Thyroid gland (tissue), 4 donors: ENCODE measurements around the gene GANC. TPM values are rescaled to one million over a fixed set of nuclear protein-coding genes. Genes with fewer than 3 reads are reported as not detected.

ENCODE experiments used
- DNase-seq, 2 donors: peaks; one replicate each; pipeline ENCODE4 v3.0.0-alpha.2; 2019
- H3K27ac ChIP-seq, 3 donors: fragments of 200-600 bp; sonication (generic); 1 replicate in 2 of 3; 2 replicates in 1 of 3; pipeline ENCODE4 v1.5.1; 2016 to 2019; ENCODE audit warnings: mild to moderate bottlenecking in 1 of 3, moderate library complexity in 1 of 3
- H3K27me3 ChIP-seq: fragments of 200-600 bp; sonication (generic); one replicate; pipeline ENCODE4 v1.5.1; 2019
- H3K36me3 ChIP-seq, 2 donors: fragments of 200-600 bp; sonication (generic); one replicate each; pipeline ENCODE4 v1.5.1; 2016 to 2019
- H3K4me1 ChIP-seq, 2 donors: fragments of 200-600 bp; sonication (generic); one replicate each; pipeline ENCODE4 v1.5.1; 2017 to 2019
- H3K4me3 ChIP-seq, 3 donors: fragments of 200-600 bp; sonication (generic); replicated peaks in 1 of 3; 1 replicate in 2 of 3; 2 replicates in 1 of 3; pipeline ENCODE4 v1.5.1; 2016; ENCODE audit warnings: mild to moderate bottlenecking in 1 of 3
- H3K9me3 ChIP-seq: fragments of 200-600 bp; sonication (generic); one replicate; pipeline ENCODE4 v1.5.1; 2017
- CTCF ChIP-seq, 6 experiments: fragments of 200-600 bp in 3 of 6; fragments of 450-650 bp in 3 of 6; sonication (generic) in 3 of 6; IDR thresholded peaks; one replicate each; pipeline ENCODE4 v1.5.1; 2016 to 2019; ENCODE audit warnings: antibody characterized with exemption in 6 of 6, mild to moderate bottlenecking in 2 of 6, inconsistent platforms in 1 of 6, moderate library complexity in 1 of 6
- POLR2A ChIP-seq, 2 donors: fragments of 450-650 bp; IDR thresholded peaks; one replicate each; pipeline ENCODE4 v1.6.1; 2017; ENCODE audit warnings: antibody characterized with exemption in 2 of 2, mild to moderate bottlenecking in 2 of 2, moderate library complexity in 1 of 2
- WGBS, 2 donors: methylation state at CpG; one replicate each; pipeline ENCODE4 v1.1.5; 2017; 5-methylcytosine and 5-hydroxymethylcytosine counted together
- intact Hi-C: fragments of 100-400 bp; cut with DNase I; formaldehyde crosslinking; loops from one replicate; pipeline ENCODE4 v1.15.1; 2023
- total RNA-seq, 4 donors: library from RNA; depleted of rRNA; stranded (reverse); fragments of >200 nt; gene quantifications; one replicate each; pipeline ENCODE4 v1.2.3, GENCODE V29; 2016

Gene GANC
- total RNA-seq, 4 donors from 2014 or later: 19.9 to 49.4 (median 22.2) TPM

GRCh38 chr15:42253300-42253699, 19.7 kb upstream of the GANC start:
- 90 to 100% methylated on average over 2 of the region's 2 CpGs for WGBS, 2 donors
- peak; percentile 9 to 20 for DNase-seq
- intact Hi-C loops: no loop called here
- TF ChIP-seq CTCF (IDR thresholded peaks at IDR 0.05): no peak
- no peak for TF ChIP-seq POLR2A (IDR thresholded peaks at IDR 0.05)
- Histone ChIP-seq H3K27ac (no peak overlapping the region), H3K4me3 (no peak overlapping the region), H3K9me3 (no peaks in the 10 kb centered on the region), H3K4me1 (no peaks in the 10 kb centered on the region), H3K27me3 (no peaks in the 10 kb centered on the region), H3K36me3 (peaks cover 4 to 9% of the 10 kb centered on the region in 2 donors)

GRCh38 chr15:42264795-42265194, 8.2 kb upstream of the GANC start:
- intact Hi-C loops: no loop called here
- DNase-seq: no peak
- TF ChIP-seq POLR2A (IDR thresholded peaks at IDR 0.05) (no peak), CTCF (IDR thresholded peaks at IDR 0.05) (no peak)
- no peaks in the 10 kb centered on the region for H3K4me1 ChIP-seq
- H3K9me3 ChIP-seq: no peaks in the 10 kb centered on the region
- no peak overlapping the region for H3K4me3 ChIP-seq
- no peak overlapping the region for H3K27ac ChIP-seq
- H3K36me3 ChIP-seq: peaks cover 45 to 46% of the 10 kb centered on the region in 2 donors
- 86 to 93% methylated on average over 5 of the region's 5 CpGs for WGBS, 2 donors
- no peaks in the 10 kb centered on the region for H3K27me3 ChIP-seq

GRCh38 chr15:42267286-42267685, 5.7 kb upstream of the GANC start:
- H3K9me3 ChIP-seq: no peaks in the 10 kb centered on the region
- H3K27ac ChIP-seq: no peak overlapping the region
- no peaks in the 10 kb centered on the region for H3K27me3 ChIP-seq
- H3K4me3 ChIP-seq: no peak overlapping the region
- H3K36me3 ChIP-seq: peaks cover 33% of the 10 kb centered on the region in 2 donors
- intact Hi-C loops: no loop called here
- H3K4me1 ChIP-seq: peaks cover 10 to 21% of the 10 kb centered on the region in 2 donors
- DNase-seq: no peak
- TF ChIP-seq CTCF (IDR thresholded peaks at IDR 0.05) (no peak), POLR2A (IDR thresholded peaks at IDR 0.05) (no peak)

GRCh38 chr15:42270551-42270950, 2.5 kb upstream of the GANC start:
- Histone ChIP-seq H3K27me3 (no peaks in the 10 kb centered on the region), H3K27ac (no peak overlapping the region), H3K9me3 (no peaks in the 10 kb centered on the region), H3K4me1 (peaks cover 21 to 34% of the 10 kb centered on the region in 2 donors), H3K4me3 (no peak overlapping the region), H3K36me3 (peaks cover 11 to 19% of the 10 kb centered on the region in 2 donors)
- intact Hi-C loops: no loop called here
- WGBS, 2 donors: 45 to 98% methylated on average over 1 to 2 of the region's 2 CpGs
- no peak for DNase-seq
- TF ChIP-seq POLR2A (IDR thresholded peaks at IDR 0.05) (no peak), CTCF (IDR thresholded peaks at IDR 0.05) (no peak)

- no peak overlapping the region for H3K4me3 ChIP-seq
- H3K4me1 ChIP-seq: peaks cover 21 to 36% of the 10 kb centered on the region in 2 donors
- H3K27ac ChIP-seq: no peak overlapping the region
- no peak for DNase-seq
- H3K27me3 ChIP-seq: no peaks in the 10 kb centered on the region
- intact Hi-C loops: no loop called here
- peaks cover 8 to 15% of the 10 kb centered on the region in 2 donors for H3K36me3 ChIP-seq
- 79 to 80% methylated on average over 5 of the region's 5 CpGs for WGBS, 2 donors
- TF ChIP-seq POLR2A (IDR thresholded peaks at IDR 0.05): no peak
- no peak for TF ChIP-seq CTCF (IDR thresholded peaks at IDR 0.05)
- no peaks in the 10 kb centered on the region for H3K9me3 ChIP-seq
These were observed 2.0 kb upstream of the GANC start for GRCh38 chr15:42270996-42271395.
